K562 (cell line): Measurements from ENCODE around the gene PRXL2A.

Experiments
- CTCF ChIP-seq, 3 experiments: IDR thresholded peaks in 2 of 3; conservative IDR thresholded peaks in 1 of 3; 2 replicates each; pipeline ENCODE4 v1.5.1; 2011 to 2012; ENCODE audit warnings: low read length in 3 of 3, mild to moderate bottlenecking in 3 of 3, control low read depth in 2 of 3, improper control_type of control experiment in 1 of 3, inconsistent platforms in 1 of 3, low read depth in 1 of 3, mixed read lengths in 1 of 3, moderate library complexity in 1 of 3; ENCODE audit not compliant: insufficient read depth in 2 of 3
- E2F4 ChIP-seq: sonication (generic); formaldehyde crosslinking; IDR thresholded peaks from 2 replicates; pipeline ENCODE4 v1.8.0; 2022; ENCODE audit warnings: mild to moderate bottlenecking, low read depth, missing genetic modification reagents
- KLF6 ChIP-seq: fragments of 250-450 bp; sonication (Bioruptor Pico); IDR thresholded peaks from 2 replicates; pipeline ENCODE4 v1.4.0; 2020; ENCODE audit warnings: mild to moderate bottlenecking, moderate library complexity, borderline replicate concordance
- L3MBTL2 ChIP-seq: fragments of 450-650 bp; IDR thresholded peaks from 2 replicates; pipeline ENCODE4 v1.6.1; 2016; ENCODE audit warnings: mild to moderate bottlenecking, moderate library complexity
- LEF1 ChIP-seq: fragments of 450-650 bp; IDR thresholded peaks from 2 replicates; pipeline ENCODE4 v1.6.1; 2016; ENCODE audit warnings: mild to moderate bottlenecking
- MAX ChIP-seq: sonication (generic); formaldehyde crosslinking; IDR thresholded peaks from 2 replicates; pipeline ENCODE4 v1.9.0; 2022; ENCODE audit warnings: mild to moderate bottlenecking, missing genetic modification reagents
- POLR2AphosphoS5 ChIP-seq: IDR thresholded peaks from 2 replicates; pipeline ENCODE4 v1.6.1; 2011; ENCODE audit warnings: mild to moderate bottlenecking, low read depth, low read length, moderate library complexity; ENCODE audit not compliant: control insufficient read depth, insufficient read depth
- SIX5 ChIP-seq, 2 experiments: IDR thresholded peaks; 2 replicates each; pipeline ENCODE4 v1.6.1; 2011; ENCODE audit warnings: low read length in 2 of 2, borderline replicate concordance in 1 of 2, low read depth in 1 of 2, mild to moderate bottlenecking in 1 of 2, moderate library complexity in 1 of 2; ENCODE audit not compliant: insufficient read depth in 1 of 2
- SMAD3 ChIP-seq: fragments of 450-650 bp; formaldehyde crosslinking; conservative IDR thresholded peaks from 2 replicates; pipeline ENCODE4 v1.4.0; 2020; ENCODE audit warnings: mild to moderate bottlenecking
- TRIM28 ChIP-seq: fragments of 450-650 bp; IDR thresholded peaks from 2 replicates; pipeline ENCODE4 v1.6.1; 2017
- ZBTB33 ChIP-seq: sonication (generic); formaldehyde crosslinking; IDR thresholded peaks from 2 replicates; pipeline ENCODE4 v1.8.1; 2023; ENCODE audit warnings: mild to moderate bottlenecking, missing genetic modification reagents
- ZNF695 ChIP-seq: fragments of 450-650 bp; formaldehyde crosslinking; IDR thresholded peaks from 2 replicates; pipeline ENCODE4 v1.4.0; 2020; ENCODE audit warnings: mild to moderate bottlenecking, moderate library complexity

- TF ChIP-seq POLR2AphosphoS5 (no peak), LEF1 (no peak), KLF6 (CRISPR knock-in tag) (no peak), ZNF695 (CRISPR knock-in tag) (no peak), CTCF (IDR thresholded peaks at IDR 0.05 in 2 of 3, conservative IDR thresholded peaks at IDR 0.05 in 1 of 3; ENCODE audit: insufficient read depth in 2 of 3, low read depth in 1 of 3, low read length in 3 of 3) (no peak), TRIM28 (no peak), ZBTB33 (no peak), SMAD3 (CRISPR knock-in tag) (no peak), L3MBTL2 (no peak), MAX (CRISPR knock-in tag) (no peak), SIX5 (IDR thresholded peaks at IDR 0.05; ENCODE audit: borderline replicate concordance in 1 of 2, insufficient read depth in 1 of 2, low read depth in 1 of 2, low read length in 2 of 2) (no peak), E2F4 (no peak)
These were observed 77.0 kb downstream of the PRXL2A start for GRCh38 chr10:80485076-80485945.
